Thyroid gland (tissue), 4 donors: Measurements from ENCODE around the gene TRIM58.

Experiments
- POLR2A ChIP-seq, 2 donors: fragments of 450-650 bp; IDR thresholded peaks; one replicate each; pipeline ENCODE4 v1.6.1; 2017; ENCODE audit warnings: antibody characterized with exemption in 2 of 2, mild to moderate bottlenecking in 2 of 2, moderate library complexity in 1 of 2
- TF ChIP-seq, protein P1 (sequence below), 6 experiments: fragments of 200-600 bp in 3 of 6; fragments of 450-650 bp in 3 of 6; sonication (generic) in 3 of 6; IDR thresholded peaks; one replicate each; pipeline ENCODE4 v1.5.1; 2016 to 2019; ENCODE audit warnings: antibody characterized with exemption in 6 of 6, mild to moderate bottlenecking in 2 of 6, inconsistent platforms in 1 of 6, moderate library complexity in 1 of 6

DNA sequence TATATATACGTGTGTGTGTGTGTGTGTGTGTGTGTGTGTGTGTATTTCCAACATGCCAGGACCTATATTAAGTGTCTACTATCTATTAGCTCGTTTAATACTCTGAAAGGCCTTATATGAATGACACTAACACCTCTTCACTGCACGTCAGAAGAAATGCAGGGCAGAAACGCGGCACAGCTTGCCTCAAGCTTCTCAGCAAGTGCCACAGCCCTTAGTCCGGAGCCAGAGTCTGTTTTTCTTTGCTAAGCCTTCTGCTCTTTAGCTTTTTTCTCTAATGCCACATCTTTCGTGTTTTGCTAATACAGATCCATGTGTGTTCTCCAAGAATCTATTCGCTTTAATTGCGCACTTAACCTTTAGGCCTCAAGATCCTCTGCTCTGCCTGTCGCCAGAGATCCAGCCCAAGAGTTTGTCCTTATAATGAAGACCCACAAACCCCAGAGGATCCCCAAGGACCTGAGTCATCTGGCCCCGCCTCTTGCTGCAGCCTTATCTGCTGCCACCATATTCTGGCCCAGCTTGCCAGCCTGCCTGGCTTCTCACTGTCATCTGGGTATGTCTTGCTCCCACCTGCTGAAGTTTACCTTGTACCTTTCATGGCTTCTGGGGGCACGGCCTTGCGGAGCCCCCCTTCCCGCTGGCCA, 2.0 kb upstream of the TRIM58 start:
- no peak for TF ChIP-seq POLR2A (IDR thresholded peaks at IDR 0.05)
- TF ChIP-seq, protein P1, sequence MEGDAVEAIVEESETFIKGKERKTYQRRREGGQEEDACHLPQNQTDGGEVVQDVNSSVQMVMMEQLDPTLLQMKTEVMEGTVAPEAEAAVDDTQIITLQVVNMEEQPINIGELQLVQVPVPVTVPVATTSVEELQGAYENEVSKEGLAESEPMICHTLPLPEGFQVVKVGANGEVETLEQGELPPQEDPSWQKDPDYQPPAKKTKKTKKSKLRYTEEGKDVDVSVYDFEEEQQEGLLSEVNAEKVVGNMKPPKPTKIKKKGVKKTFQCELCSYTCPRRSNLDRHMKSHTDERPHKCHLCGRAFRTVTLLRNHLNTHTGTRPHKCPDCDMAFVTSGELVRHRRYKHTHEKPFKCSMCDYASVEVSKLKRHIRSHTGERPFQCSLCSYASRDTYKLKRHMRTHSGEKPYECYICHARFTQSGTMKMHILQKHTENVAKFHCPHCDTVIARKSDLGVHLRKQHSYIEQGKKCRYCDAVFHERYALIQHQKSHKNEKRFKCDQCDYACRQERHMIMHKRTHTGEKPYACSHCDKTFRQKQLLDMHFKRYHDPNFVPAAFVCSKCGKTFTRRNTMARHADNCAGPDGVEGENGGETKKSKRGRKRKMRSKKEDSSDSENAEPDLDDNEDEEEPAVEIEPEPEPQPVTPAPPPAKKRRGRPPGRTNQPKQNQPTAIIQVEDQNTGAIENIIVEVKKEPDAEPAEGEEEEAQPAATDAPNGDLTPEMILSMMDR (IDR thresholded peaks at IDR 0.05) = no peak
